NCI-H1092 (cell line): ENCODE data around the gene NPBWR2.

Experiments
- DNase-seq: peaks from one replicate; lab custom pipeline; 2025; lab: John Stamatoyannopoulos, UW

Gene NPBWR2

DNA sequence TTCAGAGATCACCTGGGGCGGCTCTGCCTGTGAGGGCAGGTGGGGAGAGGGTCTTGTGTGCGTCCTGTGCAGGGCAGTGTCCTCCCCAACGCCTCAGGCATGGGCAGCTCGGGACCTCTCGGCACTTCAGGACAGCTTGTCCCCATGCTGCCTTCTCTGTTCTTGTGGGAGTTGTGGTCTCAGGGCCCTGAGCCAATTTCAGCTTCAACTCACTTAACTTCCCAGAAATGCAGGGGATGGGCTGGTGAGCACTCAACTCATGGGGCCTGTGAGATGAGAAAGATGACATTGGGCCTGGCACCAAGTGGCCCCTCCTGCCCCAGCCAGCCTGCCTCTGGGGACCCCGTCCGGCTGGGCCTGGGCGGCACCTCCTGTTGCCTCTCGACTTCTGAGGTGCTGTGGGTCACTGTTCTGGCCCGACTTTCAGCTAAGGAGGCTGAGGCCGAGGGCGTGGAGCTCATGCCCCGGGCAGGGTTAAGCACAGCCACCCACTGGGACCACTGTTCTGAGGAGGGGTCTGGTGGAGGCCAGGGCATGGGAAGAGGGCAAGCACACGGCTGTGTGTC is 34.8 kb downstream of the NPBWR2 start:
- no peak for DNase-seq

DNA sequence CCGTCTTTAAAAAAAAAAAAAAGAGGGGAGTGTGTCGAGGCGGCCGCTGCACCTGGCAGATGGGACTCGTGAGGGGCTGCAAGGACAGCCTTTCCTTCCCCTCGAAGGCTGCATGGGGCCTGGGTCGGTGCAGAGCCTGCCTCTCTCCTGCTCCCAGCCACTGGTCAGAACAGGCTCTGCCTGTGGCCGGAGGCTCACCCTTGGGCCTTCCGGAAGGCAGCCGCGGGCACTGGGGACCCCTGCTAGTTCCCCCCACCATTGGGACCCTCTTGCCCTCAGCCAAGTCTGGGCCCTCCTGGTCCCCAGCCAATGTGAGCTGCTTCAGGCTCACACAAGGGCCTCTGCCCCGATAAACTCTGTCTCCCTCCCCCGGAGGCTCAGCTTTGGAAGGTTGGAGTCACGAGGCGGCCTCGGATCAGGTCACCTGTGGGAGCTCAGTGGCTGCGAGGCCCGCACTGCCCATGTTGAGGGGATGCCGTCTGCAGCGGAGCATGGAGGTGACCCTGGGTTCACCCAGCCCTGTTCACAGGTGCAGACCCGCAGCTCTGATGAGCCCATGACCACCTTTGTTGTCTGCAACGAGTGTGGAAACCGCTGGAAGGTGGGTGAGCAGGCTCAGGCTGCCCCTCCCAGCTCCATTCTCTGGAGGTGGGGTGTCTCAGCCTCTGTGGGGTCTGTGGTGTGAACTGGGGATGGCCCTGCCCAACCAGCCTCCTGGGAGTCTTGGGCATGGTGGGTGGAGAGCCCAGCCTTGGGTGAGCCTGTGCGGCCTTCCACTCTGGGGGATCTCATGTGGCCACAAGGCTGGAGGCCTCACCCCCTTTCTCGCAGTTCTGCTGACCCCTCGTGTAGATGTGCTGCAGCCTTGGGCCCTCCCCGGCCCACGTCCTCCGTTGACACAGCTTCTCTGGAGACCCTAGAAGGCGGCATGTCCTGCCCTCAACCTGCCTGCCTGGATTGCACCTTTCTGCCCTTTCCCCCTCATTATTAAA is 35.7 kb downstream of the NPBWR2 start:
- DNase-seq, result no peak

- no peak for DNase-seq
These were observed 36.9 kb downstream of the NPBWR2 start for GRCh38 chr20:64070244-64070993.

GRCh38 chr20:64069614-64070243 is 37.6 kb downstream of the NPBWR2 start:
- no peak for DNase-seq

DNA sequence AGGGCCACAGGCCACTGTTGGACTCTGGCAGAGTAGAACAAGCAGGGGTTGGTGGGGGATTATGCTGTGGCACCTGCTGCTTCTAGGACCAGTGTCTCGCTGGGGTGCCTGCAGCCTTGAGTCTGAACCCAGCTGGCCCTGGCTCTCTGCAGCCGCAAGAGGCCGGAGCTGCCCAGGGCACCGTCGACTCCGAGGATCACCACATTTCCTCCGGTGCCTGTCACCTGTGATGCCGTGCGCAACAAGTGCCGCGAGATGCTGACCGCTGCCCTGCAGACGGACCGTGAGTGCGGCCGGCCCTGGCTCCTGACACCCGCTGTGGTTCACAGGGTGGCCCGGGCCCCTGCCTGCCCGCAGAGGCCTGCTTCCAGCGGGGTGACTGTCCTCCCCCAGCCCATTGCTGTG is 38.2 kb downstream of the NPBWR2 start:
- DNase-seq, result no peak

GRCh38 chr20:64068386-64069208 is 38.8 kb downstream of the NPBWR2 start:
- DNase-seq, result no peak

DNA sequence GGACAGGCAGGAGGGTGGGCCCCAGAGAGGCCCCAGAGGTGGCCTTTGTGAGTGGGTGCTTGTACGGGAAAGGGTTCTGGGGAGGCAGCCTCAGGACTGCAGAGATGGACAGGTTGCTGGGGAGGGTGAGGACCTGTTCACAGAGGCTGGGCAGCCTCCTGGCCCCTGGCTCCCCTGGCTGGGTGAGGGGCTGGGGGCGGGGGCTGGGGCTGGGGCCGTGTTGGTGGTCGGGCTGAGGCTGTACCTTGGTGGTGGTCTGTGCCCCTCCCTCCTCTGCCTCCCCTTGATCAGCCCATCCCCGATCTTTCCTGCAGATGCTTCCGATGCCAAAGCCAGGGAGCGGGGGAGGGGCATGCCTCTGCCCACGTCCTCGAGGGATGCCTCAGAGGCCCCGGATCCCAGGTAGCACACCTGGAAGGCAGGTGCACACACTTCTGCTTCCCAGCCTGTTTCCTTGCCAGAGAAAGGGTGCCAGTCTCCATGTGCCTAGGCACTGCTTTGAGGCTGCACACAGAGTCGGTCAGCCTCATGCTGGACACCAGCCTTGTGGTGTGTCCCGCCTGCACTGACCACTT is 39.5 kb downstream of the NPBWR2 start:
- no peak for DNase-seq

GRCh38 chr20:64067005-64067632 is 40.2 kb downstream of the NPBWR2 start:
- no peak for DNase-seq

DNA sequence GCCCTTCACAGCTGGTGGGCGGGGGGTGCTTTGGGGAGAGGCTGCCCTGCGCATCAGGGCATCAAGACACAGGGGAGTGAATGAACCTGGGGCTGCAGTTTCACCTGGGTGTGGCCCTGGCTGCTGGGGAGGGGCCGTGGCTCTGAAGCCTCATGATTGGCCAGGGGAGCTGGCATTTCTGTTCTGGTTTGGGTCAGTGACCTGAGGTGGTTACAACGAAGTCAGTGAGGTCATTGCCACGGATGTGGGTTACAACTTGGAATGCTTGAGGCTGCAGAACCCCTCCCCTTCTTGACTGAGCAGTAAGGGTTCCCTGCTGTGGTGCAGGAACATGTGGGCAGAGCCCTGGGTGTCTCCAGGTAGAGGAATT is 41.4 kb downstream of the NPBWR2 start:
- DNase-seq, result no peak

GRCh38 chr20:64065062-64065973 is 42.0 kb downstream of the NPBWR2 start:
- no peak for DNase-seq

GRCh38 chr20:64064145-64064698 is 43.1 kb downstream of the NPBWR2 start:
- no peak for DNase-seq

- no peak for DNase-seq
These were observed 43.8 kb downstream of the NPBWR2 start for GRCh38 chr20:64063389-64064144.

GRCh38 chr20:64062596-64063388 is 44.6 kb downstream of the NPBWR2 start, which contains the start of gene TCEA2:
Gene TCEA2, plus strand, starts transcription at chr20:64063198. Its CDS starts 115 bp downstream, at chr20:64063313.
- DNase-seq, result peak; percentile 91

DNA sequence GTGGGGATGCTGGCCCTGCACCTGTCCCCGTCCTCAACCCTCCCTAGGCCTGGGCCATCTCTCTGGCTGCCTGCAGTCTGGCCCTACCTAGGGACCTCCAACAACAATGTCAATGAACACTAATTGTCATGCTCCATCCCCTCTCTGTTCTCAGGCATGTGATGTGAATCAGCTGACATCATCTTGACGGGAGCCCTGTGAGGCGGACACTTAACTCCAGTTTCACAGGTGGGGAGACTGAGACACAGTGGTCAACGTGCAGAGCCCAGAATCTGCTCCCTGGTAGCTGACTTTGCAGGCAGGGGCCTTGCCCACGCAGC is 45.1 kb downstream of the NPBWR2 start:
- DNase-seq, result no peak

GRCh38 chr20:64058536-64058935 is 48.8 kb downstream of the NPBWR2 start:
- no peak for DNase-seq

GRCh38 chr20:64057628-64058498 is 49.5 kb downstream of the NPBWR2 start:
- DNase-seq, result peak; percentile 22
